ENCODE data around the gene NPLOC4.

DNA sequence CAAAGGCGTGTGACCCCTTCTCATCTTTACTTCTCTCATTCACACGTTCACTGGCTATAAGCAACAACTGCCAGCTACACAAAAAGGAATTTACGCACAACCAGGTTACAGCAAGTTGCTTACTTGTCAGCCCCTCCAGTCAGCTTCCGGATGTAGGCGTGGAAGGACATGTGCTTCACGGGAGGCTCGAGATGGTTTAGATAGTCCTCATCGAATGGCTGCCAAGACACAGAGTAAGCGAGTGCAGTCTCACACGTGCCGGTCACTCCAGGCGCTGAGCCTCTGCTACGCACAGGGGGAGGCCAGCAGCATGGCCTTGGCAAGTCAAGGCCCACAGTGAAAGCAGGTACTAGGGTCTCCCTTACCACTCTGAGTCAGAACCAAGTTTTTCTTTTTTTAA, 28.3 kb downstream of the NPLOC4 start:
- TF ChIP-seq, protein P1, sequence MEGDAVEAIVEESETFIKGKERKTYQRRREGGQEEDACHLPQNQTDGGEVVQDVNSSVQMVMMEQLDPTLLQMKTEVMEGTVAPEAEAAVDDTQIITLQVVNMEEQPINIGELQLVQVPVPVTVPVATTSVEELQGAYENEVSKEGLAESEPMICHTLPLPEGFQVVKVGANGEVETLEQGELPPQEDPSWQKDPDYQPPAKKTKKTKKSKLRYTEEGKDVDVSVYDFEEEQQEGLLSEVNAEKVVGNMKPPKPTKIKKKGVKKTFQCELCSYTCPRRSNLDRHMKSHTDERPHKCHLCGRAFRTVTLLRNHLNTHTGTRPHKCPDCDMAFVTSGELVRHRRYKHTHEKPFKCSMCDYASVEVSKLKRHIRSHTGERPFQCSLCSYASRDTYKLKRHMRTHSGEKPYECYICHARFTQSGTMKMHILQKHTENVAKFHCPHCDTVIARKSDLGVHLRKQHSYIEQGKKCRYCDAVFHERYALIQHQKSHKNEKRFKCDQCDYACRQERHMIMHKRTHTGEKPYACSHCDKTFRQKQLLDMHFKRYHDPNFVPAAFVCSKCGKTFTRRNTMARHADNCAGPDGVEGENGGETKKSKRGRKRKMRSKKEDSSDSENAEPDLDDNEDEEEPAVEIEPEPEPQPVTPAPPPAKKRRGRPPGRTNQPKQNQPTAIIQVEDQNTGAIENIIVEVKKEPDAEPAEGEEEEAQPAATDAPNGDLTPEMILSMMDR (IDR thresholded peaks at IDR 0.05): no peak
- no peak for TF ChIP-seq POLR2A (IDR thresholded peaks at IDR 0.05)

All from heart left ventricle (tissue), 13 donors.